ENCODE measurements around the gene DNAH6. TPM values are rescaled to one million over a fixed set of nuclear protein-coding genes. Genes with fewer than 3 reads are reported as not detected.

DNAH6 gene
- total and polyA plus RNA-seq, 2 of the 8 experiments (the other 6 are each of a cell fraction or from before 2014, with no cell fraction given) = 0.06 to 0.43 TPM

- H2BK120ac ChIP-seq (replicated peaks; ENCODE audit: low read depth, low read length) = no peak overlapping the region
- no peaks in the 10 kb centered on the region for H3K9me3 ChIP-seq (ENCODE audit: insufficient read depth in 2 of 2, low read depth in 1 of 2, low read length in 1 of 2)
- H2BK5ac ChIP-seq (ENCODE audit: low read depth, low read length) = no peak overlapping the region
- DNase-seq (ENCODE audit: low read depth in 1 of 2, low spot score in 2 of 2) = no peak
- no peak overlapping the region for H2BK15ac ChIP-seq (ENCODE audit: low read length)
- H2BK12ac ChIP-seq (ENCODE audit: low read depth, low read length) = no peak overlapping the region
- WGBS, 2 experiments (ENCODE audit: extremely low coverage in 1 of 2, insufficient coverage in 1 of 2, insufficient read length in 1 of 2, insufficient replicate concordance in 2 of 2, low coverage in 1 of 2, low lambda C conversion rate in 2 of 2, missing lambda C conversion rate in 1 of 2) = 66% methylated on average over 3 of the region's 3 CpGs; no CpG with 5 or more reads in 1 of the 2 experiments
- no peaks in the 10 kb centered on the region for H3K79me2 ChIP-seq (ENCODE audit: control insufficient read depth in 1 of 2, insufficient read depth in 2 of 2, low read length in 2 of 2)
- no peak overlapping the region for H4K5ac ChIP-seq (ENCODE audit: insufficient read length, low read depth, low read length)
- no peak overlapping the region for H2BK20ac ChIP-seq (ENCODE audit: low read length)
- no peak for FAIRE-seq
- no peak overlapping the region for H3K4ac ChIP-seq (replicated peaks; ENCODE audit: insufficient read length, low read depth, low read length)
- H3K23me2 ChIP-seq (ENCODE audit: low read depth, low read length) = no peaks in the 10 kb centered on the region; the same call in 1 of the 2 replicates
- POLR2A ChIA-PET (ENCODE audit: partially characterized antibody) = no interaction called here
- no peak overlapping the region for H3K27ac ChIP-seq (ENCODE audit: low read depth, low read length)
- H2AK5ac ChIP-seq (ENCODE audit: low read depth, low read length) = no peak overlapping the region
- peaks cover 0 to 5% (median 1%) of the 10 kb centered on the region in 4 experiments; a peak in 3 of 7 replicates for H3K4me1 ChIP-seq (replicated peaks in 1 of 4; ENCODE audit: control insufficient read depth in 3 of 4, insufficient read depth in 4 of 4, low read length in 3 of 4)
- CTCF ChIA-PET (ENCODE audit: partially characterized antibody) = interaction anchor here (0.6 kb wide), 1 partner anchor 81 kb away, joined by 3 read pairs; no protein-coding TSS in a partner anchor
- no peak overlapping the region for H3K14ac ChIP-seq (ENCODE audit: insufficient read length)
- no peaks in the 10 kb centered on the region for H3K36me3 ChIP-seq (ENCODE audit: control insufficient read depth in 2 of 4, insufficient read depth in 4 of 4, low read length in 3 of 4)
- no peaks in the 10 kb centered on the region for H3K79me1 ChIP-seq (ENCODE audit: low read depth, low read length)
- H3K27me3 ChIP-seq (replicated peaks in 1 of 4; ENCODE audit: control insufficient read depth in 3 of 4, extremely low read depth in 1 of 4, insufficient read depth in 3 of 4, low read length in 3 of 4) = no peaks in the 10 kb centered on the region
- H3K4me3 ChIP-seq (ENCODE audit: extremely low read depth in 1 of 4, insufficient read depth in 2 of 4, low read depth in 3 of 4, low read length in 4 of 4) = no peak overlapping the region
- H3K18ac ChIP-seq (ENCODE audit: extremely low read depth, low read length) = no peak overlapping the region
- H4K20me1 ChIP-seq (replicated peaks in 1 of 2; ENCODE audit: control insufficient read depth in 1 of 2, insufficient read depth in 2 of 2, low read length in 2 of 2) = no peaks in the 10 kb centered on the region
- H3K23ac ChIP-seq (ENCODE audit: insufficient read length) = no peak overlapping the region
- no peak overlapping the region for H2AFZ ChIP-seq (ENCODE audit: low read length)
- no peak overlapping the region for H4K8ac ChIP-seq (ENCODE audit: extremely low read depth, insufficient read depth, low read length)
- H4K91ac ChIP-seq (replicated peaks; ENCODE audit: insufficient read length, low read length) = no peak overlapping the region
- no peak overlapping the region for H3K4me2 ChIP-seq (ENCODE audit: insufficient read depth in 1 of 2, low read depth in 2 of 2, low read length in 2 of 2)
- H3K9ac ChIP-seq (replicated peaks in 1 of 4; ENCODE audit: extremely low read depth in 1 of 4, low read depth in 3 of 4, low read length in 3 of 4) = no peak overlapping the region
- H3K56ac ChIP-seq (replicated peaks; ENCODE audit: insufficient read length, low read depth, low read length) = no peak overlapping the region
- TF ChIP-seq GABPA (IDR thresholded peaks at IDR 0.05; ENCODE audit: borderline replicate concordance, insufficient read depth, low read length) (no peak), ZNF274 (IDR thresholded peaks at IDR 0.05; ENCODE audit: borderline replicate concordance, extremely low read depth, low read length) (no peak), RFX5 (IDR thresholded peaks at IDR 0.05; ENCODE audit: borderline replicate concordance, low read depth, low read length) (no peak), CBX5 (IDR thresholded peaks at IDR 0.05; ENCODE audit: low read depth, low read length) (no peak)
Observed at GRCh38 chr2:84757648-84758047, 241.3 kb downstream of the DNAH6 start.
